ENCODE measurements around the gene ARV1.
A peak's percentile ranks its signal among the peaks of the same experiment; 100 is the strongest.
"Not testable (repeated sequence)": the region's sequence is repeated elsewhere in the genome, so short reads cannot be mapped to it uniquely, and the experiment has no call there.

Gene ARV1

GRCh38 chr1:231019711-231020110 is 40.8 kb downstream of the ARV1 start:
- no peak for DNase-seq

GRCh38 chr1:231020139-231020601 is 41.3 kb downstream of the ARV1 start:
- no peak for DNase-seq

GRCh38 chr1:231020816-231021215 is 41.9 kb downstream of the ARV1 start:
- DNase-seq: no peak

- DNase-seq: no peak
Observed at GRCh38 chr1:231021540-231022031, 42.7 kb downstream of the ARV1 start.

GRCh38 chr1:231022543-231022942 is 43.6 kb downstream of the ARV1 start:
- DNase-seq: not testable (repeated sequence)

- DNase-seq: no peak
Observed at GRCh38 chr1:231023150-231023549, 44.3 kb downstream of the ARV1 start.

- DNase-seq: no peak
Observed at GRCh38 chr1:231026576-231026975, 47.7 kb downstream of the ARV1 start.

- no peak for DNase-seq
Observed at GRCh38 chr1:231027136-231027925, 48.4 kb downstream of the ARV1 start.

GRCh38 chr1:231027971-231028370 is 49.1 kb downstream of the ARV1 start:
- DNase-seq: no peak

GRCh38 chr1:231028682-231029081 is 49.8 kb downstream of the ARV1 start:
- DNase-seq: no peak

GRCh38 chr1:231029247-231029646 is 50.4 kb downstream of the ARV1 start:
- DNase-seq: not testable (repeated sequence)

GRCh38 chr1:231029841-231030240 is 50.9 kb downstream of the ARV1 start:
- DNase-seq: no peak

- no peak for DNase-seq
Observed at GRCh38 chr1:231032963-231033362, 54.1 kb downstream of the ARV1 start.

GRCh38 chr1:231035799-231036198 is 56.9 kb downstream of the ARV1 start:
- DNase-seq: peak in 3 of 56 donors; percentile 4 to 10 (median 6)

- peak in 1 of 56 donors; percentile 11 for DNase-seq
Observed at GRCh38 chr1:231036416-231036815, 57.5 kb downstream of the ARV1 start.

- DNase-seq: no peak
Observed at GRCh38 chr1:231037585-231038517, 59.0 kb downstream of the ARV1 start.

GRCh38 chr1:231039161-231040018 is 60.5 kb downstream of the ARV1 start:
- DNase-seq: peak in 1 of 56 donors; percentile 20

GRCh38 chr1:231040019-231040799 is 61.3 kb downstream of the ARV1 start, which contains the start of gene FAM89A:
Gene FAM89A, minus strand, starts transcription at chr1:231040254. Its CDS starts 43 bp downstream, at chr1:231040211.
- DNase-seq: peak in 25 of 56 donors; percentile 3 to 56 (median 29)

GRCh38 chr1:231040800-231041718 is 62.2 kb downstream of the ARV1 start:
- peak in 1 of 56 donors; percentile 52 for DNase-seq
